Measurements from ENCODE around the gene PARP16.

The PARP16 gene

GRCh38 chr15:65268411-65268810 is 18.3 kb downstream of the PARP16 start:
- no peak for TF ChIP-seq CTCF (conservative IDR thresholded peaks at IDR 0.05; ENCODE audit: low read depth, low read length)
- H3K4me2 ChIP-seq: no peak overlapping the region
- no peak overlapping the region for H3K27ac ChIP-seq
- no peaks in the 10 kb centered on the region for H3K4me1 ChIP-seq (ENCODE audit: low read depth, poor library complexity, severe bottlenecking)
- H3K79me2 ChIP-seq (ENCODE audit: insufficient read depth, low read depth): no peaks in the 10 kb centered on the region
- H3K27me3 ChIP-seq (ENCODE audit: insufficient read depth, low read depth): no peaks in the 10 kb centered on the region
- no peaks in the 10 kb centered on the region for H3K36me3 ChIP-seq (ENCODE audit: insufficient read depth)
- H4K20me1 ChIP-seq (ENCODE audit: insufficient read depth): no peaks in the 10 kb centered on the region
- no peak overlapping the region for H3K4me3 ChIP-seq (IDR thresholded peaks at IDR 0.05; ENCODE audit: insufficient read depth, low read depth, low read length)
- H2AFZ ChIP-seq (ENCODE audit: low read depth): no peak overlapping the region
- H3K9ac ChIP-seq: no peak overlapping the region

- Histone ChIP-seq H3K4me2 (no peak overlapping the region), H3K27me3 (ENCODE audit: insufficient read depth, low read depth) (no peaks in the 10 kb centered on the region), H3K36me3 (ENCODE audit: insufficient read depth) (no peaks in the 10 kb centered on the region), H3K9ac (no peak overlapping the region), H3K79me2 (ENCODE audit: insufficient read depth, low read depth) (no peaks in the 10 kb centered on the region), H3K27ac (no peak overlapping the region), H4K20me1 (ENCODE audit: insufficient read depth) (no peaks in the 10 kb centered on the region), H3K4me1 (ENCODE audit: low read depth, poor library complexity, severe bottlenecking) (no peaks in the 10 kb centered on the region), H2AFZ (ENCODE audit: low read depth) (no peak overlapping the region), H3K4me3 (IDR thresholded peaks at IDR 0.05; ENCODE audit: insufficient read depth, low read depth, low read length) (no peak overlapping the region)
- no peak for TF ChIP-seq CTCF (conservative IDR thresholded peaks at IDR 0.05; ENCODE audit: low read depth, low read length)
These were observed 20.2 kb downstream of the PARP16 start for GRCh38 chr15:65266469-65266868.

- Histone ChIP-seq H3K4me1 (ENCODE audit: low read depth, poor library complexity, severe bottlenecking) (no peaks in the 10 kb centered on the region), H3K4me2 (no peak overlapping the region), H3K79me2 (ENCODE audit: insufficient read depth, low read depth) (no peaks in the 10 kb centered on the region), H3K9ac (no peak overlapping the region), H2AFZ (ENCODE audit: low read depth) (no peak overlapping the region), H3K27ac (no peak overlapping the region), H3K36me3 (ENCODE audit: insufficient read depth) (no peaks in the 10 kb centered on the region), H3K27me3 (ENCODE audit: insufficient read depth, low read depth) (no peaks in the 10 kb centered on the region), H3K4me3 (IDR thresholded peaks at IDR 0.05; ENCODE audit: insufficient read depth, low read depth, low read length) (no peak overlapping the region), H4K20me1 (ENCODE audit: insufficient read depth) (no peaks in the 10 kb centered on the region)
- no peak for TF ChIP-seq CTCF (conservative IDR thresholded peaks at IDR 0.05; ENCODE audit: low read depth, low read length)
These were observed 21.7 kb downstream of the PARP16 start for GRCh38 chr15:65264863-65265430.

GRCh38 chr15:65263313-65263712 is 23.4 kb downstream of the PARP16 start:
- Histone ChIP-seq H2AFZ (ENCODE audit: low read depth) (no peak overlapping the region), H3K36me3 (ENCODE audit: insufficient read depth) (no peaks in the 10 kb centered on the region)

More at GRCh38 chr15:65263313-65263712, 23.4 kb downstream of the PARP16 start:
- Histone ChIP-seq H4K20me1 (ENCODE audit: insufficient read depth) (no peaks in the 10 kb centered on the region), H3K4me3 (IDR thresholded peaks at IDR 0.05; ENCODE audit: insufficient read depth, low read depth, low read length) (no peak overlapping the region), H3K79me2 (ENCODE audit: insufficient read depth, low read depth) (no peaks in the 10 kb centered on the region), H3K27ac (no peak overlapping the region), H3K4me2 (no peak overlapping the region), H3K4me1 (ENCODE audit: low read depth, poor library complexity, severe bottlenecking) (no peaks in the 10 kb centered on the region), H3K9ac (no peak overlapping the region), H3K27me3 (ENCODE audit: insufficient read depth, low read depth) (no peaks in the 10 kb centered on the region)
- no peak for TF ChIP-seq CTCF (conservative IDR thresholded peaks at IDR 0.05; ENCODE audit: low read depth, low read length)

Measured in KMS-11 (cell line).